Caco-2 (cell line): ENCODE measurements around the gene KMT2D. TPM values are rescaled to one million over a fixed set of nuclear protein-coding genes. Genes with fewer than 3 reads are reported as not detected.
A peak's percentile ranks its signal among the peaks of the same experiment; 100 is the strongest.

Experiments
- BruUV-seq: library from RNA; stranded (reverse); fragments of 400-500 nt; replicated peaks from 2 replicates; lab custom pipeline; 2021; lab: Mats Ljungman, UMichigan
- CTCF ChIA-PET: fragments of 300-600 bp; sonication (Branson Sonifier 250); formaldehyde crosslinking; loops from one replicate; lab custom pipeline; 2022; ENCODE audit warnings: antibody characterized with exemption; lab: Charles Lee
- POLR2A ChIA-PET: fragments of 300-600 bp; sonication (Branson Sonifier 250); formaldehyde crosslinking; loops from one replicate; lab custom pipeline; 2022; ENCODE audit warnings: antibody characterized with exemption; lab: Charles Lee
- DNase-seq, 2 experiments: peaks; one replicate each; pipeline versions ENCODE4 v3.0.0 to v3.0.0-alpha.2; 2020 to 2022
- H3K27me3 ChIP-seq: replicated peaks from 2 replicates; pipeline ENCODE4 v1.6.0; 2011; ENCODE audit warnings: low read length; ENCODE audit not compliant: control insufficient read depth, insufficient read depth
- H3K36me3 ChIP-seq: 2 replicates; pipeline ENCODE4 v1.5.1; 2011; ENCODE audit warnings: low read length; ENCODE audit not compliant: control insufficient read depth, insufficient read depth
- H3K4me1 ChIP-seq: fragments of 250-450 bp; sonication (Bioruptor Pico); 2 replicates; pipeline ENCODE4 v1.5.1; 2020; ENCODE audit warnings: mild to moderate bottlenecking
- H3K4me3 ChIP-seq: 2 replicates; pipeline ENCODE4 v1.5.1; 2011; ENCODE audit warnings: low read depth, mild to moderate bottlenecking, control low read depth, low read length
- H3K9me3 ChIP-seq: fragments of 250-450 bp; sonication (Bioruptor Pico); 2 replicates; pipeline ENCODE4 v1.5.1; 2020; ENCODE audit warnings: mild to moderate bottlenecking, moderate library complexity
- H3K27ac Mint-ChIP-seq: one replicate; pipeline ENCODE4 v1.8.0; 2022; ENCODE audit warnings: mixed read lengths; ENCODE audit not compliant: unreplicated experiment
- H3K27me3 Mint-ChIP-seq: one replicate; pipeline ENCODE4 v1.8.0; 2022; ENCODE audit warnings: mixed read lengths; ENCODE audit not compliant: insufficient read depth, unreplicated experiment
- H3K36me3 Mint-ChIP-seq: one replicate; pipeline ENCODE4 v1.8.0; 2022; ENCODE audit warnings: mild to moderate bottlenecking, mixed read lengths; ENCODE audit not compliant: insufficient read depth, unreplicated experiment
- H3K4me1 Mint-ChIP-seq: one replicate; pipeline ENCODE4 v1.8.0; 2022; ENCODE audit warnings: low read depth, mixed read lengths; ENCODE audit not compliant: unreplicated experiment
- H3K4me3 Mint-ChIP-seq: one replicate; pipeline ENCODE4 v1.8.0; 2022; ENCODE audit warnings: mild to moderate bottlenecking, moderate library complexity, mixed read lengths; ENCODE audit not compliant: unreplicated experiment
- H3K9me3 Mint-ChIP-seq: one replicate; pipeline ENCODE4 v1.8.0; 2022; ENCODE audit warnings: mixed read lengths; ENCODE audit not compliant: unreplicated experiment
- CTCF ChIP-seq, 2 experiments: fragments of 200-600 bp in 1 of 2; IDR thresholded peaks; 1 replicate in 1 of 2; 2 replicates in 1 of 2; pipeline versions ENCODE4 v1.5.1 to v1.8.0; 2011 to 2022; ENCODE audit warnings: antibody characterized with exemption in 1 of 2, control low read depth in 1 of 2, inconsistent platforms in 1 of 2, low read depth in 1 of 2, low read length in 1 of 2, mild to moderate bottlenecking in 1 of 2, moderate library complexity in 1 of 2; ENCODE audit not compliant: insufficient read depth in 1 of 2, severe bottlenecking in 1 of 2, unreplicated experiment in 1 of 2
- intact Hi-C: fragments of 100-400 bp; cut with micrococcal nuclease; formaldehyde crosslinking; loops from one replicate; pipeline ENCODE4 v1.10.0; 2022; ENCODE audit not compliant: unreplicated experiment
- total RNA-seq: library from RNA; stranded (reverse); gene quantifications from 2 replicates; pipeline ENCODE4 v1.2.3, GENCODE V29; 2022

KMT2D gene
- total RNA-seq, 1 experiment from 2014 or later = 139 TPM

GRCh38 chr12:49046129-49046895 is 14.3 kb downstream of the KMT2D start:
- no peaks in the 10 kb centered on the region for H3K4me1 ChIP-seq
- H3K4me3 ChIP-seq = no peak overlapping the region
- H3K36me3 Mint-ChIP-seq = peaks cover 98% of the 10 kb centered on the region
- H3K9me3 ChIP-seq = no peaks in the 10 kb centered on the region
- BruUV-seq = no TSS peak
- H3K27me3 Mint-ChIP-seq = no peaks in the 10 kb centered on the region
- H3K36me3 ChIP-seq = peaks cover 22% of the 10 kb centered on the region
- H3K4me3 Mint-ChIP-seq = no peak overlapping the region
- ChIA-PET CTCF (no interaction called here), POLR2A (no interaction called here)
- no peak for TF ChIP-seq CTCF (IDR thresholded peaks at IDR 0.05; ENCODE audit: insufficient read depth in 1 of 2, low read depth in 1 of 2, low read length in 1 of 2, severe bottlenecking in 1 of 2, unreplicated experiment in 1 of 2)
- H3K27me3 ChIP-seq = no peaks in the 10 kb centered on the region
- no peak for DNase-seq
- intact Hi-C loops = no loop called here
- H3K9me3 Mint-ChIP-seq = no peaks in the 10 kb centered on the region
- no peaks in the 10 kb centered on the region for H3K4me1 Mint-ChIP-seq
- H3K27ac Mint-ChIP-seq = no peak overlapping the region

GRCh38 chr12:49044660-49045059 is 15.9 kb downstream of the KMT2D start:
- Mint-ChIP-seq H3K27me3 (no peaks in the 10 kb centered on the region), H3K4me3 (no peak overlapping the region), H3K27ac (no peak overlapping the region), H3K4me1 (no peaks in the 10 kb centered on the region), H3K9me3 (no peaks in the 10 kb centered on the region), H3K36me3 (peaks cover 100% of the 10 kb centered on the region)
- H3K4me3 ChIP-seq = no peak overlapping the region
- no TSS peak for BruUV-seq
- H3K27me3 ChIP-seq = no peaks in the 10 kb centered on the region
- no peaks in the 10 kb centered on the region for H3K9me3 ChIP-seq
- no peaks in the 10 kb centered on the region for H3K4me1 ChIP-seq
- intact Hi-C loops = no loop called here
- ChIA-PET POLR2A (no interaction called here), CTCF (interaction anchor here (1.3 to 1.6 kb wide), 3 partner anchors 13 to 62 kb away, joined by 3 to 6 read pairs (median 3); partner anchors contain the start of gene PRKAG1)
- DNase-seq = no peak
- H3K36me3 ChIP-seq = peaks cover 19% of the 10 kb centered on the region
- no peak for TF ChIP-seq CTCF (IDR thresholded peaks at IDR 0.05; ENCODE audit: insufficient read depth in 1 of 2, low read depth in 1 of 2, low read length in 1 of 2, severe bottlenecking in 1 of 2, unreplicated experiment in 1 of 2)

GRCh38 chr12:49043856-49044258 is 16.7 kb downstream of the KMT2D start:
- POLR2A ChIA-PET = interaction anchor here (0.5 kb wide), 1 partner anchor 69 kb away, joined by 3 read pairs; no protein-coding TSS in a partner anchor
- H3K4me1 Mint-ChIP-seq = no peaks in the 10 kb centered on the region
- peaks cover 99% of the 10 kb centered on the region for H3K36me3 Mint-ChIP-seq
- Histone ChIP-seq H3K4me3 (no peak overlapping the region), H3K27me3 (no peaks in the 10 kb centered on the region), H3K9me3 (no peaks in the 10 kb centered on the region), H3K36me3 (peaks cover 17% of the 10 kb centered on the region), H3K4me1 (no peaks in the 10 kb centered on the region)
- peak; percentile 61 to 82 for TF ChIP-seq CTCF (IDR thresholded peaks at IDR 0.05; ENCODE audit: insufficient read depth in 1 of 2, low read depth in 1 of 2, low read length in 1 of 2, severe bottlenecking in 1 of 2, unreplicated experiment in 1 of 2)
- CTCF ChIA-PET = interaction anchor here (0.6 to 1.6 kb wide), 8 partner anchors 15 to 87 kb away, joined by 3 to 6 read pairs (median 3); partner anchors contain the start of genes ARF3, LMBR1L, PRKAG1 and RHEBL1
- intact Hi-C loops = no loop called here
- H3K27me3 Mint-ChIP-seq = no peaks in the 10 kb centered on the region
- TSS peak; percentile 11 for BruUV-seq
- no peak overlapping the region for H3K4me3 Mint-ChIP-seq
- H3K27ac Mint-ChIP-seq = no peak overlapping the region
- DNase-seq = peak; percentile 75 to 80
- no peaks in the 10 kb centered on the region for H3K9me3 Mint-ChIP-seq
